ENCODE results near the gene ADGRB2.

ADGRB2 gene

DNA sequence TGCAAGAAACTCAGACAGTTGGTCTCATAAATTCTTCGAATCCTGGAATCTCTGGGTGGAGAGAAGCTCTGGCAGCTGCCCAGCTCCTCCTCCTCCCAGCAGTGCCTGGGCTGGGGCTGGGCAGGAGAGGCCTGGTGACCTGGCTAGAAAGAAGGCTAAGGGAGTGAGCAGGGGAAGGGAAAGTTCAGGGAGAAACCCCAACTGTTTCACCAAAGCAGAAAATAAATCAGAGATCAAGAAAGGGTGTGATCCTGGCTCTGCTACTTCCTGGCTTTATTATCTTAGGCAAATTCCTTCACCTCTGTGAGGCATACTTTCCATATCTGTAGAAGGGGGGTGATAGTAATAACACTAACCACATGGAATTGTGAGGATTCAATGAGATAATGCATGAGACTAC, 51.5 kb downstream of the ADGRB2 start:
- no peak overlapping the region for H2AFZ ChIP-seq (ENCODE audit: low read length)
- H3K27ac ChIP-seq (ENCODE audit: low read length), result no peak overlapping the region
- TF ChIP-seq EZH2 (optimal IDR thresholded peaks at IDR 0.05; ENCODE audit: low read depth, low read length) (no peak), EZH2phosphoT487 (IDR thresholded peaks at IDR 0.05; ENCODE audit: low read length) (no peak), CTCF (IDR thresholded peaks at IDR 0.05; ENCODE audit: low read length) (no peak)
- H3K79me2 ChIP-seq (ENCODE audit: low read length), result no peaks in the 10 kb centered on the region
- H3K4me2 ChIP-seq (ENCODE audit: low read depth, low read length), result no peak overlapping the region
- H3K9me2 ChIP-seq (replicated peaks; ENCODE audit: insufficient read depth, low read length), result no peaks in the 10 kb centered on the region
- H3K9ac ChIP-seq (ENCODE audit: low read length), result no peak overlapping the region
- H4K20me1 ChIP-seq (ENCODE audit: insufficient read depth, low read length), result no peaks in the 10 kb centered on the region
- H3K4me3 ChIP-seq (ENCODE audit: low read length), result no peak overlapping the region
- no peaks in the 10 kb centered on the region for H3K36me3 ChIP-seq (replicated peaks; ENCODE audit: insufficient read depth, low read length)
- H3K9me3 ChIP-seq (replicated peaks; ENCODE audit: insufficient read depth, low read length), result no peaks in the 10 kb centered on the region
- DNase-seq, result no peak
- no peaks in the 10 kb centered on the region for H3F3A ChIP-seq (ENCODE audit: insufficient read depth, low read length)
- H3K27me3 ChIP-seq (replicated peaks; ENCODE audit: insufficient read depth, low read length), result peaks cover 33% of the 10 kb centered on the region
- H3K4me1 ChIP-seq (ENCODE audit: low read length), result 0 out of 2 replicates have a peak, but pooled peaks cover 4% of the 10 kb centered on the region

- Histone ChIP-seq H4K20me1 (ENCODE audit: insufficient read depth, low read length) (no peaks in the 10 kb centered on the region), H3K9me2 (replicated peaks; ENCODE audit: insufficient read depth, low read length) (no peaks in the 10 kb centered on the region), H3F3A (ENCODE audit: insufficient read depth, low read length) (no peaks in the 10 kb centered on the region), H3K36me3 (replicated peaks; ENCODE audit: insufficient read depth, low read length) (no peaks in the 10 kb centered on the region), H3K27me3 (replicated peaks; ENCODE audit: insufficient read depth, low read length) (peaks cover 28% of the 10 kb centered on the region), H3K4me3 (ENCODE audit: low read length) (no peak overlapping the region), H3K9ac (ENCODE audit: low read length) (no peak overlapping the region), H3K79me2 (ENCODE audit: low read length) (no peaks in the 10 kb centered on the region), H3K27ac (ENCODE audit: low read length) (no peak overlapping the region), H3K4me1 (ENCODE audit: low read length) (0 out of 2 replicates have a peak, but pooled peaks cover 4% of the 10 kb centered on the region), H2AFZ (ENCODE audit: low read length) (no peak overlapping the region), H3K4me2 (ENCODE audit: low read depth, low read length) (no peak overlapping the region), H3K9me3 (replicated peaks; ENCODE audit: insufficient read depth, low read length) (no peaks in the 10 kb centered on the region)
- no peak for TF ChIP-seq EZH2 (optimal IDR thresholded peaks at IDR 0.05; ENCODE audit: low read depth, low read length)
- TF ChIP-seq CTCF (IDR thresholded peaks at IDR 0.05; ENCODE audit: low read length), result no peak
- TF ChIP-seq EZH2phosphoT487 (IDR thresholded peaks at IDR 0.05; ENCODE audit: low read length), result no peak
- DNase-seq, result no peak
These were observed 52.1 kb downstream of the ADGRB2 start for GRCh38 chr1:31712068-31712467.

GRCh38 chr1:31708324-31708723, 55.8 kb downstream of the ADGRB2 start:
- H3K27ac ChIP-seq (ENCODE audit: low read length), result no peak overlapping the region
- no peaks in the 10 kb centered on the region for H3K79me2 ChIP-seq (ENCODE audit: low read length)
- no peak overlapping the region for H3K4me2 ChIP-seq (ENCODE audit: low read depth, low read length)
- no peaks in the 10 kb centered on the region for H4K20me1 ChIP-seq (ENCODE audit: insufficient read depth, low read length)
- H3F3A ChIP-seq (ENCODE audit: insufficient read depth, low read length), result no peaks in the 10 kb centered on the region
- no peaks in the 10 kb centered on the region for H3K4me1 ChIP-seq (ENCODE audit: low read length)
- H3K4me3 ChIP-seq (ENCODE audit: low read length), result no peak overlapping the region
- H3K9me2 ChIP-seq (replicated peaks; ENCODE audit: insufficient read depth, low read length), result no peaks in the 10 kb centered on the region
- TF ChIP-seq EZH2 (optimal IDR thresholded peaks at IDR 0.05; ENCODE audit: low read depth, low read length) (no peak), CTCF (IDR thresholded peaks at IDR 0.05; ENCODE audit: low read length) (no peak), EZH2phosphoT487 (IDR thresholded peaks at IDR 0.05; ENCODE audit: low read length) (no peak)
- H3K9ac ChIP-seq (ENCODE audit: low read length), result no peak overlapping the region
- no peak overlapping the region for H2AFZ ChIP-seq (ENCODE audit: low read length)
- H3K36me3 ChIP-seq (replicated peaks; ENCODE audit: insufficient read depth, low read length), result no peaks in the 10 kb centered on the region
- no peak for DNase-seq
- H3K9me3 ChIP-seq (replicated peaks; ENCODE audit: insufficient read depth, low read length), result no peaks in the 10 kb centered on the region
- peaks cover 25% of the 10 kb centered on the region for H3K27me3 ChIP-seq (replicated peaks; ENCODE audit: insufficient read depth, low read length)

Data from MM.1S (cell line).